SK-N-MC (cell line): Measurements from ENCODE around the gene SKP1.

Source experiments
- EZH2 ChIP-seq: fragments of 200-600 bp; sonication (generic); IDR thresholded peaks from one replicate; pipeline ENCODE4 v1.6.1; 2017; ENCODE audit warnings: antibody characterized with exemption
- POLR2AphosphoS5 ChIP-seq: IDR thresholded peaks from 2 replicates; pipeline ENCODE4 v1.6.1; 2012; ENCODE audit warnings: mild to moderate bottlenecking, low read depth, low read length, borderline replicate concordance

DNA sequence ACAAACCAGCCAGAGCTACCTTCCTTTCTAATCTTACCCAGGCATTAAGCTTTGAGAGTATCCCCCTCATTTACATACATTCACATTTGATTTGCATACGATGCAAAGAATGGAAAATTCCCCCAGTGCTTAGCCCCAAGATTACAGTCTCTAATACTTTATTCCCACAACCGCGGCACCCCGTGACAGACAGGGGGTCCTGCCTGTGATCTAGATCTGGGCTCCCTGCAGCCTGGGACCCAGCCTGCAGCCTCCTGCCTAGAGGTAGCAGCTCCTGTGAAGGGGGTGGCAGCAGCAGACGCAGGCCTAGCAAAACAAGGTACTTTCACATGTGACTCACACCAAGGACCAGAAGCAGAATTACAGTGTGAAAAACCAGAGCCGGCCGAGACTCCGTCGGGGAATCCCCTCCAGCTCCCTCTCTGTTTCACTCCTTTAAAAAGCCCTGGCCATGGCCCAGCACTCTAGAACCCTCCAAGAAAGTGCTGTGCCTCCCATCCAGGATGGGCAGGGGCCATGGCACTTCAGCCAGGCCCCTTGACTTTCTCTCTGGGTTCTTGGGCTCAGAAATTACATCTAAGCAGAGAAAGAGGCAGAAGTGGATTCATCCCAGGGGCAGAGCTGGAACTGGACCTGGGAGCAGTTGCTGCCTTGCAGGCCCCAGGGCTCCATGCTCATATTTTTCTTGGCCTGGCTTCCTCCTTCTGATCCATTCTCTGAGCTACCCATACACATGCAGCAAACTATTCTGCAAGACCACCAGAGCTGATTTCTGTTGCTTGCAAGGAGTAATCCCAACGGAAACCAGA, 76.3 kb downstream of the SKP1 start:
- TF ChIP-seq POLR2AphosphoS5 (no peak), EZH2 (no peak)
